GM12878 (cell line): ENCODE measurements around the gene FNDC3A.

Experiments used
- BMI1 ChIP-seq: fragments of 450-650 bp; IDR thresholded peaks from 2 replicates; pipeline ENCODE4 v1.6.1; 2016; ENCODE audit warnings: mild to moderate bottlenecking, moderate library complexity, borderline replicate concordance
- CBFB ChIP-seq: IDR thresholded peaks from 2 replicates; pipeline ENCODE4 v1.6.1; 2016; ENCODE audit warnings: antibody characterized with exemption, low read depth
- CBX5 ChIP-seq: sonication (generic); IDR thresholded peaks from 2 replicates; pipeline ENCODE4 v1.6.1; 2016; ENCODE audit warnings: low read depth, moderate library complexity, mild to moderate bottlenecking, inconsistent platforms
- EP300 ChIP-seq, 2 experiments: fragments of 150-350 bp in 1 of 2; IDR thresholded peaks; 2 replicates each; pipeline ENCODE4 v1.6.1; 2011 to 2012; ENCODE audit warnings: low read depth in 2 of 2, low read length in 2 of 2, borderline replicate concordance in 1 of 2, improper control_type of control experiment in 1 of 2, inconsistent platforms in 1 of 2; ENCODE audit not compliant: control insufficient read depth in 1 of 2
- EZH2 ChIP-seq: IDR thresholded peaks from 2 replicates; pipeline ENCODE4 v1.6.1; 2012; ENCODE audit warnings: low read depth, mild to moderate bottlenecking, control low read depth, inconsistent platforms, low read length, borderline replicate concordance; ENCODE audit not compliant: control insufficient read depth
- JUNB ChIP-seq: IDR thresholded peaks from 2 replicates; pipeline ENCODE4 v1.6.1; 2016; ENCODE audit warnings: antibody characterized with exemption, mild to moderate bottlenecking
- NFYA ChIP-seq: IDR thresholded peaks from 2 replicates; pipeline ENCODE4 v1.6.1; 2011; ENCODE audit warnings: low read depth, mild to moderate bottlenecking, low read length, improper control_type of control experiment, borderline replicate concordance
- POLR2A ChIP-seq: IDR thresholded peaks from 2 replicates; pipeline ENCODE4 v1.6.1; 2011; ENCODE audit warnings: low read depth, mild to moderate bottlenecking, low read length
- SMC3 ChIP-seq: IDR thresholded peaks from 2 replicates; pipeline ENCODE4 v1.6.1; 2011; ENCODE audit warnings: low read length, improper control_type of control experiment, borderline replicate concordance
- TAF1 ChIP-seq: IDR thresholded peaks from 2 replicates; pipeline ENCODE4 v1.6.1; 2011; ENCODE audit warnings: mild to moderate bottlenecking, low read depth, low read length, borderline replicate concordance
- TCF7 ChIP-seq: IDR thresholded peaks from 2 replicates; pipeline ENCODE4 v1.6.1; 2014; ENCODE audit warnings: antibody characterized with exemption, borderline replicate concordance
- ZZZ3 ChIP-seq: IDR thresholded peaks from 2 replicates; pipeline ENCODE4 v1.6.1; 2011; ENCODE audit warnings: low read depth; ENCODE audit not compliant: control insufficient read depth, insufficient read length
- TF ChIP-seq, protein P1 (sequence below), 3 experiments: IDR thresholded peaks in 2 of 3; conservative IDR thresholded peaks in 1 of 3; 2 replicates each; pipeline ENCODE4 v1.5.1; 2011; ENCODE audit warnings: low read depth in 3 of 3, low read length in 3 of 3, mild to moderate bottlenecking in 3 of 3, control low read depth in 2 of 3, moderate library complexity in 2 of 3, inconsistent platforms in 1 of 3, mixed read lengths in 1 of 3; ENCODE audit not compliant: control insufficient read depth in 2 of 3, insufficient read depth in 1 of 3; ENCODE audit errors: extremely low read depth in 1 of 3
- TF ChIP-seq, protein P2 (sequence below): IDR thresholded peaks from 2 replicates; pipeline ENCODE4 v1.6.1; 2011; ENCODE audit warnings: mild to moderate bottlenecking, low read depth, low read length, moderate library complexity; ENCODE audit not compliant: insufficient replicate concordance

DNA sequence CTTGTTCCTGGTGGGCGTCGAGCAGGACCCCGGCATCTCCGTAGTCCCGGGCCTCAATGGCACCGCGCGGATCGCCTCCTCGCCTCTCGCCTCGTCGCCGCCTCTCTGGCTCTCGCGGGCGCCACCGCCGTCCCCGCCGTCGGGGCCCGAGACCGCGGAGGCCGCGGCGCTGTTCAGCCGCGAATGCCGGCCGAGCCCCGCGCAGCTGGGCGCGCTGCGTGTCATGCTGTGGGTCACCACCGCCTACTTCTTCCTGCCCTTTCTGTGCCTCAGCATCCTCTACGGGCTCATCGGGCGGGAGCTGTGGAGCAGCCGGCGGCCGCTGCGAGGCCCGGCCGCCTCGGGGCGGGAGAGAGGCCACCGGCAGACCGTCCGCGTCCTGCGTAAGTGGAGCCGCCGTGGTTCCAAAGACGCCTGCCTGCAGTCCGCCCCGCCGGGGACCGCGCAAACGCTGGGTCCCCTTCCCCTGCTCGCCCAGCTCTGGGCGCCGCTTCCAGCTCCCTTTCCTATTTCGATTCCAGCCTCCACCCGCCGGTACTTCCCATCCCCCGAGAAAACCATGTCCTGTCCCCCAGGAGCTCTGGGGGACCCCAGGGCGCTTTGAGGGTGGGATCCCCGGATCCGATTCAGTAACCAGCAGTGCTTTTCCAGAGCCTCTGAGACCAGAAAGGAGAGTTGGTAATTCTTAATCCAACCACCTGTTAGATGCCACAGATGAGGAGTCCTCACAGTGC is 245.3 kb downstream of the FNDC3A start:
- TF ChIP-seq SMC3, result no peak
- no peak for TF ChIP-seq TCF7
- TF ChIP-seq EZH2, result no peak
- no peak for TF ChIP-seq CBX5
- TF ChIP-seq, protein P1, sequence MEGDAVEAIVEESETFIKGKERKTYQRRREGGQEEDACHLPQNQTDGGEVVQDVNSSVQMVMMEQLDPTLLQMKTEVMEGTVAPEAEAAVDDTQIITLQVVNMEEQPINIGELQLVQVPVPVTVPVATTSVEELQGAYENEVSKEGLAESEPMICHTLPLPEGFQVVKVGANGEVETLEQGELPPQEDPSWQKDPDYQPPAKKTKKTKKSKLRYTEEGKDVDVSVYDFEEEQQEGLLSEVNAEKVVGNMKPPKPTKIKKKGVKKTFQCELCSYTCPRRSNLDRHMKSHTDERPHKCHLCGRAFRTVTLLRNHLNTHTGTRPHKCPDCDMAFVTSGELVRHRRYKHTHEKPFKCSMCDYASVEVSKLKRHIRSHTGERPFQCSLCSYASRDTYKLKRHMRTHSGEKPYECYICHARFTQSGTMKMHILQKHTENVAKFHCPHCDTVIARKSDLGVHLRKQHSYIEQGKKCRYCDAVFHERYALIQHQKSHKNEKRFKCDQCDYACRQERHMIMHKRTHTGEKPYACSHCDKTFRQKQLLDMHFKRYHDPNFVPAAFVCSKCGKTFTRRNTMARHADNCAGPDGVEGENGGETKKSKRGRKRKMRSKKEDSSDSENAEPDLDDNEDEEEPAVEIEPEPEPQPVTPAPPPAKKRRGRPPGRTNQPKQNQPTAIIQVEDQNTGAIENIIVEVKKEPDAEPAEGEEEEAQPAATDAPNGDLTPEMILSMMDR (IDR thresholded peaks at IDR 0.05 in 2 of 3, conservative IDR thresholded peaks at IDR 0.05 in 1 of 3; ENCODE audit: control insufficient read depth in 2 of 3, extremely low read depth in 1 of 3, insufficient read depth in 1 of 3, low read depth in 3 of 3, low read length in 3 of 3), result no peak
- TF ChIP-seq ZZZ3, result no peak
- TF ChIP-seq NFYA, result no peak
- TF ChIP-seq POLR2A, result no peak
- no peak for TF ChIP-seq CBFB
- TF ChIP-seq, protein P2, sequence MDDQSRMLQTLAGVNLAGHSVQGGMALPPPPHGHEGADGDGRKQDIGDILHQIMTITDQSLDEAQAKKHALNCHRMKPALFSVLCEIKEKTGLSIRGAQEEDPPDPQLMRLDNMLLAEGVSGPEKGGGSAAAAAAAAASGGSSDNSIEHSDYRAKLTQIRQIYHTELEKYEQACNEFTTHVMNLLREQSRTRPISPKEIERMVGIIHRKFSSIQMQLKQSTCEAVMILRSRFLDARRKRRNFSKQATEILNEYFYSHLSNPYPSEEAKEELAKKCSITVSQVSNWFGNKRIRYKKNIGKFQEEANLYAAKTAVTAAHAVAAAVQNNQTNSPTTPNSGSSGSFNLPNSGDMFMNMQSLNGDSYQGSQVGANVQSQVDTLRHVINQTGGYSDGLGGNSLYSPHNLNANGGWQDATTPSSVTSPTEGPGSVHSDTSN, result no peak
- TF ChIP-seq BMI1, result no peak
- no peak for TF ChIP-seq EP300 (IDR thresholded peaks at IDR 0.05; ENCODE audit: borderline replicate concordance in 1 of 2, control insufficient read depth in 1 of 2, low read depth in 2 of 2, low read length in 2 of 2)
- no peak for TF ChIP-seq TAF1
- TF ChIP-seq JUNB, result no peak
